Measurements from ENCODE around the gene MACO1. TPM values are rescaled to one million over a fixed set of nuclear protein-coding genes. Genes with fewer than 3 reads are reported as not detected.

MACO1 gene
- total RNA-seq, 2 experiments from 2014 or later = 17.1 to 18.0 TPM

DNA sequence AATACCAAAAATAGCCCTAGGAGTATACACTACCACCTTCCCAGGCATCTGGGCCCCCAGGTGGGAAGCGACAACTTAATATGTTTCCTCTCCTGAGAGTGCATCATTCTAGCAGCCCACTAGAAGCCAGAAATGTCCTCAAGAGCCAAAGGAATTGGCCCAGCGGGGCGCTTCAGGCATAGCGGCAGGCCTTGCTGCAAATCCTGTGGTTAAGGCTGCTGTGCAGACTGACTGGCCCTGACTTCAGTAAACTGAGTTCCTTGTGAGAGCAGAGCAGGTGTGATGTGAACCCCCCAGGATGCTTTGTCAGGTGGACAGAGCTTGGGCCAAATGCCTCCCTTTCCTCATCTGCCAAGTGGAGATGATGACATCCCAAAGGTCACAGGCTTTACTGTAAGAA lies 83.0 kb downstream of the MACO1 start:
- Mint-ChIP-seq H3K27me3 (no peaks in the 10 kb centered on the region), H3K9me3 (peaks cover 2% of the 10 kb centered on the region), H3K27ac (no peak overlapping the region), H3K4me3 (no peak overlapping the region), H3K4me1 (ENCODE audit: low read depth) (no peaks in the 10 kb centered on the region), H3K36me3 (ENCODE audit: low read depth) (no peaks in the 10 kb centered on the region)
- TF ChIP-seq, protein P1, sequence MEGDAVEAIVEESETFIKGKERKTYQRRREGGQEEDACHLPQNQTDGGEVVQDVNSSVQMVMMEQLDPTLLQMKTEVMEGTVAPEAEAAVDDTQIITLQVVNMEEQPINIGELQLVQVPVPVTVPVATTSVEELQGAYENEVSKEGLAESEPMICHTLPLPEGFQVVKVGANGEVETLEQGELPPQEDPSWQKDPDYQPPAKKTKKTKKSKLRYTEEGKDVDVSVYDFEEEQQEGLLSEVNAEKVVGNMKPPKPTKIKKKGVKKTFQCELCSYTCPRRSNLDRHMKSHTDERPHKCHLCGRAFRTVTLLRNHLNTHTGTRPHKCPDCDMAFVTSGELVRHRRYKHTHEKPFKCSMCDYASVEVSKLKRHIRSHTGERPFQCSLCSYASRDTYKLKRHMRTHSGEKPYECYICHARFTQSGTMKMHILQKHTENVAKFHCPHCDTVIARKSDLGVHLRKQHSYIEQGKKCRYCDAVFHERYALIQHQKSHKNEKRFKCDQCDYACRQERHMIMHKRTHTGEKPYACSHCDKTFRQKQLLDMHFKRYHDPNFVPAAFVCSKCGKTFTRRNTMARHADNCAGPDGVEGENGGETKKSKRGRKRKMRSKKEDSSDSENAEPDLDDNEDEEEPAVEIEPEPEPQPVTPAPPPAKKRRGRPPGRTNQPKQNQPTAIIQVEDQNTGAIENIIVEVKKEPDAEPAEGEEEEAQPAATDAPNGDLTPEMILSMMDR (IDR thresholded peaks at IDR 0.05) = no peak
- CTCF ChIA-PET = interaction anchor here (1.3 to 1.8 kb wide), 2 partner anchors 9 to 59 kb away, joined by 5 to 9 read pairs; no protein-coding TSS in a partner anchor
- POLR2A ChIA-PET = no interaction called here
- intact Hi-C loops (cut with micrococcal nuclease) = no loop called here
- ATAC-seq (no peak), DNase-seq (no peak)

DNA sequence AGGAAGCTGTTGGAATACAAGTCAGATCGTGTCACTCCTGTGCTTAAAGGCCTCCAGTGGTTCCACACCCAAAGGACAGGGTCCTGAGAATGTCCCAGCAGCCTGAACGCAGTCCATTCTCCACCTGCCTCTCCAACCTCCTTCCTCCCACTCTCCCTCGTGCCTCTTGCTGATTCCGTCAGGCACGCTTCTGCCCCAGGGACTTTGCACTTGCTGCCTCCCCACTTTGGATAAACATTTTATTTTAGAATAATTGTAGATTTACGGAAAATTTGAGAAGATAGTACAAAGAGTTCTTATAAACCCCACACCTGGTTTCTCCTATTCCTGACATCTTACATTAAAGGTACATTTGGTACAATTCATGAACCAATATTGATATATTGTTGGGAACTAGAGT lies 84.3 kb downstream of the MACO1 start:
- intact Hi-C loops (cut with micrococcal nuclease) = no loop called here
- no peaks in the 10 kb centered on the region for H3K27me3 Mint-ChIP-seq
- POLR2A ChIA-PET = no interaction called here
- CTCF ChIA-PET = interaction anchor here (1.5 kb wide), 1 partner anchor 295 kb away, joined by 3 read pairs; no protein-coding TSS in a partner anchor
- H3K36me3 Mint-ChIP-seq (ENCODE audit: low read depth) = no peaks in the 10 kb centered on the region
- no peak overlapping the region for H3K4me3 Mint-ChIP-seq
- H3K27ac Mint-ChIP-seq = no peak overlapping the region
- DNase-seq = no peak
- H3K4me1 Mint-ChIP-seq (ENCODE audit: low read depth) = no peaks in the 10 kb centered on the region
- peaks cover 2% of the 10 kb centered on the region for H3K9me3 Mint-ChIP-seq
- TF ChIP-seq, protein P1 (IDR thresholded peaks at IDR 0.05) = no peak
- ATAC-seq = no peak

DNA sequence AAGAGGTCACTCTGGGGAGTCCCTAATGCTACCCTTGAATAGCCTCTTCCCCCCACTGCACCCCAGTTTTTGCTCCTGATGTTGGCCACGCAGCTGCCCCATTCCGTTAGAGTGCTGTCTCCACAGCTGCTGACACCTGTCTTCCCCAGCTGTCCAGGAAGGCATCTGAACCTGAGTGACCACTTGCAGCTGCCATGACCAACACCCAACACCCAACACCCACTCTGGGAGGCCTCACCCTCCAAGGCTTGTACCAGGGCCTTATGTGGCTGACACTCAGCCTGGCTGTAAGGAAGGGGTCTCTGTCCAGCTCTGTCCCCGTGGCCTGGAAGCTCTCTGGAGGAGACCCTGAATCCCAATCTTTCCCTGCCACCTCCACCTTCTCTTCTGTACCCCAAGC lies 86.0 kb downstream of the MACO1 start:
- ATAC-seq (no peak), DNase-seq (no peak)
- Mint-ChIP-seq H3K27ac (no peak overlapping the region), H3K36me3 (ENCODE audit: low read depth) (no peaks in the 10 kb centered on the region), H3K4me3 (no peak overlapping the region), H3K9me3 (peaks cover 2% of the 10 kb centered on the region), H3K4me1 (ENCODE audit: low read depth) (peaks cover 4% of the 10 kb centered on the region), H3K27me3 (no peaks in the 10 kb centered on the region)
- POLR2A ChIA-PET = interaction anchor here (0.6 kb wide), 1 partner anchor 91 kb away, joined by 3 read pairs; no protein-coding TSS in a partner anchor
- CTCF ChIA-PET = interaction anchor here (0.7 to 1.6 kb wide), 7 partner anchors 9 to 103 kb away, joined by 3 to 5 read pairs (median 3); no protein-coding TSS in a partner anchor
- intact Hi-C loops (cut with micrococcal nuclease) = no loop called here
- TF ChIP-seq, protein P1 (IDR thresholded peaks at IDR 0.05) = no peak

DNA sequence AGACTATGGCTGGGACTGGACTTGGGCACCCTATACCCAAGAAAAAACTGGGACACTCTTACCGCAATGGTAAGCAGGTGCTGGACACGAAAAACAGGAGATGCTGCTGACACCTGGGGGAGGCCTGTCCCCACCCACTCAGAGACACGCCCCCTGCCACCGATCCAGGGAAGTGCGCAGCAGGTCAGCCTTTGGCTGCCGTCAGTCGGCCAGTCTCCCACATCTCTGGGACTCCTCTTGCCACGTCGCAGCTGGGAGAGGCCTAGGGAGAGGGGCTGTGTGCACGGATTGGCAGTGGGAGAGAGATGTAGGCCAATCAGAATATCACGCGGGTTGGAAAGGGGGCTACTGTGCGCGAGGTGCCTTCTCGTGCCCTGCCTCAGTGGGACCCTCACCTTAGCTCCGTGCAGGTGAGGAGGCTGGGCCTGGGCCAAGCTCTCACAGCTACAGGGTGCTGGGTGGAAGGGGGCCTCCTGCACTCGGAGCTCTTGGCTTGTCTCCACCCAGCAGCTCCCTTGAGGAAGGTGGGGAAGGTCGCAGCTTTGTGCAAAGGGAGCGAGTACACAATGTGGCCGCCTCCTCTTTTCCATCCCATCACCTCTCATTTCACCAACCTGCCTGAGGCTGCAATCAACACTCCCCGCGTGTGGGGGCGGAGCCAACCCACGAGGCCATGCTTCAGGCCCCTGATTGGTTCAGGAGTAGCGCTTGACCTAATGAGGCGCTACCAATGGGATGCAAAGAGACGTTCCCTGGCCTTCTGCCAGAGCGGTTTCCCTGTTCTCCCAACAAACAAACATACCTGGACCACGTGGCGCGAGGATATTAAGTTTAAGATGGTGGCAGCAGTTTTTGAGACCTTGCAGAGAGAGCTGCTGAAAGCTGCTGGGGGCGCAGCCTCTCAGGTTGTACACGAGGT lies 87.0 kb downstream of the MACO1 start:
- ChIA-PET CTCF (interaction anchor here (0.8 to 3.5 kb wide), 5 partner anchors 12 to 81 kb away, joined by 3 to 14 read pairs (median 4); no protein-coding TSS in a partner anchor), POLR2A (interaction anchor here (0.6 kb wide), 1 partner anchor 90 kb away, joined by 3 read pairs; no protein-coding TSS in a partner anchor)
- intact Hi-C loops (cut with micrococcal nuclease) = no loop called here
- Mint-ChIP-seq H3K4me3 (no peak overlapping the region), H3K36me3 (ENCODE audit: low read depth) (no peaks in the 10 kb centered on the region), H3K27me3 (no peaks in the 10 kb centered on the region), H3K27ac (no peak overlapping the region), H3K4me1 (ENCODE audit: low read depth) (peaks cover 4% of the 10 kb centered on the region), H3K9me3 (peaks cover 2% of the 10 kb centered on the region)
- no peak for ATAC-seq
- DNase-seq = no peak
- TF ChIP-seq, protein P1 (IDR thresholded peaks at IDR 0.05) = no peak

DNA sequence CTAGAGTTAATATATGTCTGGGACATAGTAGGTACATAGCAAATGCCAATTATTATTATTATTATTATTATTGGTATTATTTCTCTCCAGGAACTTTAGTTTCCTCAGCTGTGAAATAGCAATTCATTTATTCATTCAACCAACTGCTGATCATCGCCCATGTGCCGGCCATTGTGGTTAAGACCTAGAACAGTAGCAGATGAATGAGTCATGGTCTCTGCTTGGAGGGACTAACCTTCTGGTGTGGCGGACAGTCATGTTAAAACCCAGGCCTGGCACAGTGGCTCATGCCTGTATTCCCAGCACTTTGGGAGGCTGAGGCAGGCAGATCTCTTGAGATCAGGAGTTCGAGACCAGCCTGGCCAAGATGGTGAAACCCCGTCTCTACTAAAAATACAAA lies 88.9 kb downstream of the MACO1 start:
- Mint-ChIP-seq H3K27me3 (no peaks in the 10 kb centered on the region), H3K27ac (no peak overlapping the region), H3K9me3 (no peaks in the 10 kb centered on the region), H3K4me3 (no peak overlapping the region), H3K4me1 (ENCODE audit: low read depth) (peaks cover 4% of the 10 kb centered on the region), H3K36me3 (ENCODE audit: low read depth) (no peaks in the 10 kb centered on the region)
- ATAC-seq (no peak), DNase-seq (no peak)
- intact Hi-C loops (cut with micrococcal nuclease) = loop anchor here (10.0 kb wide), 1 partner anchor 115 kb away; no protein-coding TSS in a partner anchor
- POLR2A ChIA-PET = interaction anchor here (1.0 kb wide), 1 partner anchor 70 kb away, joined by 3 read pairs; no protein-coding TSS in a partner anchor
- CTCF ChIA-PET = interaction anchor here (1.0 to 3.5 kb wide), 16 partner anchors 9 to 284 kb away, joined by 3 to 77 read pairs (median 6); partner anchors contain the start of gene LDLRAP1
- TF ChIP-seq, protein P1 (IDR thresholded peaks at IDR 0.05) = no peak

Measured in activated CD8-positive, alpha-beta T cell treated with anti-CD3 and anti-CD28 coated beads for 36 hours (primary cell).